CD4-positive, alpha-beta T cell treated with Interleukin-21 for 1 hour (primary cell): ENCODE results near the gene TMTC2.
"Not testable (repeated sequence)": the region's sequence is repeated elsewhere in the genome, so short reads cannot be mapped to it uniquely, and the experiment has no call there.

Experiments
- DNase-seq: peaks from one replicate; pipeline ENCODE4 v3.0.0-alpha.2; 2020

TMTC2 gene

DNA sequence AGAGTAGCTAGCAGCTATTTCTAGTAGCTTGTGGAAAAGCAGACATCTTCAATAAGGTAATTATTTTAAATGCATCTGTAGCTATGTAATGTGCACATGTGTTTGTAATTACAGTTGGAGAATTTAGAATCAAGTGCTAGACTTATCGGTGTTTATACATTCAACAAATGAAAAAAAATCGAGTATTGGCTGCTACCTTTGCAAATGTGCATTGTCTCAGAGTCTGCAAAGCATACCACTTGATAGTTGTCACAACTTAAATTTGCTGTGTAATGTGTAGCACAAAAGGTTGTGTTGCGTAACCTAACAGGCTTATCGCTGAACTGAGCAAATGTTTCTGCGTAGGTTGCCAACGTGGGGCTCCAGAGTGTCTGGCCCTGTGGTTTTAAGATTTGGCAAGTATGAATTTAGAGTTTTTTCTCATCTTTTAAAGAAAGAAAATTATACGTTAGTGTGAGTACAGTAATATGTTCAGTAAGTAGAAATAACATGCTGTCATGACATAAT lies 44.3 kb downstream of the TMTC2 start:
- DNase-seq, result no peak

GRCh38 chr12:82740129-82741000 lies 53.7 kb downstream of the TMTC2 start:
- no peak for DNase-seq

- DNase-seq, result no peak
Observed at GRCh38 chr12:82745063-82745674, 58.5 kb downstream of the TMTC2 start.

DNA sequence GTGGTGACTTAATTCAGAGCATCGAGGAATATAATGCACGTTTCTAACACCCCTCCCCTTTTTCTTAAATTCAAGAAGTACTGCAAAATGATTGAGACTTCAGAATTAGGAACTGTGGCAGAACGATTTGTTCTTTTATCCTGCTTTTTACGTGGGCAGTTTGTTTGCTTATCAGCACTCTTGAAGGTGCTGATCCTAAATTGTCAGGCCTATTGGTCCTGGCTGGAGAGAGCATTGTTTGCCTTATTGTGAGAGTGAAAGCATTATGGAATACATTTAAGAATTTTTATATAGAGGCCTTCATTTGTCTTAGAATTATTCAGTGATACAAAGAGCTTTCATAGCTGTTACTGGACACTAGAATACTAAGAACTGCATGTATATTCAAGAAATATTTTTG lies 59.1 kb downstream of the TMTC2 start:
- DNase-seq, result no peak

GRCh38 chr12:82746668-82747067 lies 60.0 kb downstream of the TMTC2 start:
- no peak for DNase-seq

- DNase-seq, result no peak
Observed at GRCh38 chr12:82749015-82749414, 62.3 kb downstream of the TMTC2 start.

DNA sequence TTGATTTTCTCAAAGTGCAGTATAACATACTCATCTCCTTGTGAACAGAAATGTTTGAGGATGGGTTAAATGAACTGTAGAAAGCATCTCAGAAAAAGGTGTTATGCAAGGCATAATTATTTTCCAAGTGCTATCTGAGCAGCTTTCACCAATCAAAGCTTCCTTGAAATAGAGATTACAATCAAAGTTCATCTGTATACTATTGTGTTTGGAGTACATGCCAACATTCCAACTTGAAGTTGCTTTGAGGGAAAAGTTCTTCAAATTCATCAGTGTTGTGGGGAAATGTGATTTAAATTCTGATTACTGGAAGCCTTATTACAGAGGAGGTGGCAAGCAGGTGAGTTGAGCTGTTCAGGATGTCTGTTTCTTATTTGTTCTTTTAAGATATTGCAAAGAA lies 68.2 kb downstream of the TMTC2 start:
- no peak for DNase-seq

- no peak for DNase-seq
Observed at GRCh38 chr12:82756303-82756702, 69.6 kb downstream of the TMTC2 start.

DNA sequence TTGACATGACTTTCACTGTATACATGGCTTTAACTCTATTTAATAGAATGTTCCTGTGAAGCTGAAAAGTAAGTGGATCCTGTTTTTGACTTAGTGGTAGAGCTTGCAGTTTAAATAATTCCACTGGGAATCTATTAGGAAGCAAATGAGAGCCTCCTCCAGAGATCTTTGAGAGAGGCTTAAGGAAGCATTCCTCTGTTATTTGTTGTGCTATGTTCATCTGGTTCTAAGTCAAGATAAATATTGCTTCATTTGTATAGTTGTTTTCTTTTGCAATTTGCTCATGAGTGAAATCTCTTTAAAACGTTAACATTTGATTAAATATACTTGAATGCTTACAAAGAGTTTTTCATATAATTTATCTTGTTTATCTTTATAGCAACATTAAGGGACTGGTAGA lies 70.4 kb downstream of the TMTC2 start:
- DNase-seq, result no peak

DNA sequence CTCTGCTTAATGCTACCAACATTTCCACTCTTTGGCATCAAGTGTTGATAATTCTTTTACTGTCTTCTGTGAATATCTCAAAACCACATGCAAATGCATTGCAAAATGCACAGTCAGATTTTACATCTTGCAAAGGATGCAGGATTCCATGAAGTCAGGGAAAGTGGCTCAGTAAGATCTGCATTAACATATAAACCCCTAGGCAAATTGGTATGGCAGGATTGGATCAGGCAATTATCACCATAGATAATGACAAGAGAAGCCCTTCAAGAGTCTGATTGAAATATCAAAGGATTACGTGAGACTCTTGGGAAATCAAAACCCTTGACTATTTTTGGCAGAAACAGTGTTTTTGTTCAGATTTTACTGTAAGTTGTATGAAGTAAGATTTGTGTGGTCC lies 71.0 kb downstream of the TMTC2 start:
- DNase-seq, result no peak

- DNase-seq, result no peak
Observed at GRCh38 chr12:82758749-82759330, 72.1 kb downstream of the TMTC2 start.

GRCh38 chr12:82760423-82760822 lies 73.7 kb downstream of the TMTC2 start:
- DNase-seq, result no peak

DNA sequence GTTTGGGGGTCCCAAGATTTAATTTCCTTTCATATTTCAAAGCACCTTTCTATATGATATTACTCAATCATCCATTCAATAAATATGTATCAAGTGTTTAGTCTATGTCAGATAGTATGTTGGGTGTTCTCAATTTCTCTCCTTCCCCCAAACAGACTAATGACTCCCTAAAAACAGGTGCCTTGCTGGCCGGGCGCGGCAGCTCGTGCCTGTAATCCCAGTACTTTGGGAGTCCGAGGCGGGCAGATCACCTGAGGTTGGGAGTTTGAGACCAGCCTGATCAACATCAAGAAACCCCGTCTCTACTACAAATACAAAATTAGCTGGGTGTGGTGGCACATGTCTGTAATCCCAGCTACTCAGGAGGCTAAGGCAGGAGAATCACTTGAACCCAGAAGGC lies 78.5 kb downstream of the TMTC2 start:
- not testable (repeated sequence) for DNase-seq

DNA sequence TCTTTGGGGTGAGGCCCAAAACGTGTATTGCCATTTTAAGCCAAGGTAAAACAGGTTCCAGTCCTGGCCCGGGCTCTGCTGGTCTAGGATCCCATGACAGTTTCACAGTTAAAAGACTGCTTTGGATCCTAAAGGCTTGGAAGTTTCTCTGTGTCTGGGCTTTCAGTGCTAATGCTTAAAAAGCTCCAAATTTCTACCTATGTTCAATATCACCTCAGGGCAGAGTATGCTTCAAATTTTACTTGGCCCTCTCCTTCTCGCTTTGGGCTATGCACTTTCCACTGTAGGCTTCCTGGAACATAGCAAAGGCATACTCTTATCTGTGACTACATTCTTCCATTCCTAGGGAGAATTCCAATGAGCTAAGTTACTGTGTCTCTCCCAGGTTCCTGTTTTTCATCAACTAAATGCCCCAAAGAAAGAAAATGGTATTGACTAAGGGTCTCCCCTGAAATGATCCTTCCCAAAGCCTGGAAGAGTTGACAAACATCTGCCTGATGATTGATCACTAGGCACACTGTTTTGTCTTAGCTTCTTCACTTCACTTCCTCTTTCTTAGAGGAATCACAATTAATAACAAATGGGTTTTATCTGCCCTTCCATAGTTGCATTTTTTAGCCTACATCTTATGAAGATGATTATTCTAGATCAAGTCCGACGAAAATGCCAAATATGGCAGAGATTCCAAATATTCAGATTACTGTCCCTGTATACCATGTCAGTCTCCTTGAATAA lies 79.4 kb downstream of the TMTC2 start:
- no peak for DNase-seq

- no peak for DNase-seq
Observed at GRCh38 chr12:82774666-82775065, 88.0 kb downstream of the TMTC2 start.

- DNase-seq, result no peak
Observed at GRCh38 chr12:82780517-82780916, 93.8 kb downstream of the TMTC2 start.

- no peak for DNase-seq
Observed at GRCh38 chr12:82781309-82781997, 94.7 kb downstream of the TMTC2 start.

DNA sequence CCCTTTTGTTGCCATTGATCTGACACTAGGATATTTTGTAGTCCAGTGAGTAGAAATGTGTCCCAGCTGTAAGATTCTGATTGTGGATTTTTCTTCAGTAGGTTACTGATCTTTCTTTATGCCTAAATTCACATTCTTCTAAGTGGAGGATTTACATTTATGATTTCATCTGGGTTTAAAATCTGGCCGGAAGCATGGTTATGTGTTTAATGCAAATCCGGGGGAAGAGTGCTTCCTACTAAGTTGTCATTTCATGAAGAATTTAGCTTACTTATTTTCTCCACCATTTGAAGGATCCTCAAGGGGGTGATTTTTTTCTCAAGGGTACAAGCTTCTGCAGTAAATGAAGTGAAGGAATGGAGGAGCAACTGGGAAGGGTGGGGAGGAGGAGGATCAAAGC lies 96.7 kb downstream of the TMTC2 start:
- DNase-seq, result no peak

DNA sequence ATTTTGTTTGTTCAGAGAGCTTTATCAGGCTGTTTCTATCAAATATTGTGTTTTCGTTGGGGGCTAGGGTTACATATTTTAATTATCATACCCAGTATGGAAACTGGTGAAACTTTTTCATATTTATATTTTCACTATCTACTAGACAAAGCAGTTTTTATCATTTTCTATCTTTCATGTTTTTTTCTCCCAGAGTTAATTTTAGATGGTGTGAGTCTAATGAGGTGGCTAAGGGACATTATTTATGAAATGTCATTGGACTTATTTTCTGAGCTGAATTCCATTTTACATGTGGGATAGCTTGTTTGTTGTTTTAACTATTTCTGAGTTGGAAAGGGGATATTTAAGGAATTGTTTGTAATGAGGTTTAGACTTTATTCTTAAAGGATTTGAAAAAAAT lies 100.3 kb downstream of the TMTC2 start:
- DNase-seq, result no peak

DNA sequence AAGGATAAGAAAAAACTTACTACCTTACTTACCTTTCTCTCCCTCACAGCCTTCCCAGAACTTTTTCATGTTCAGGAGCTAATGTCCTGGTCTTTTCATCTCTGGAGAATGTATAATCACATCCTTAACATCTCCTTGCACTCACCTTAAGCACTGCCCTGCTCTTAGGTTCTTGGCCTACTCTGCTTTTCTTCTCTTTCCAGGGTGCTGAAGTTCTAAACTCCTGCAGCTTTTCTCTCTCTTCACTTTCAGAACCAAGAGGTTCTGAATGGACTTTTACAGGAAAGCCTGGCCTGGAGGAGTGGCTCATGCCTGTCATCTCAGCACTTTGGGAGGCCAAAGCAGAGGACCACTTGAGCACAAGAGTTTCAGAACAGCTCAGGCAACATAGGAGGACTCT lies 101.9 kb downstream of the TMTC2 start:
- DNase-seq, result no peak

- DNase-seq, result no peak
Observed at GRCh38 chr12:82789674-82790073, 103.0 kb downstream of the TMTC2 start.

DNA sequence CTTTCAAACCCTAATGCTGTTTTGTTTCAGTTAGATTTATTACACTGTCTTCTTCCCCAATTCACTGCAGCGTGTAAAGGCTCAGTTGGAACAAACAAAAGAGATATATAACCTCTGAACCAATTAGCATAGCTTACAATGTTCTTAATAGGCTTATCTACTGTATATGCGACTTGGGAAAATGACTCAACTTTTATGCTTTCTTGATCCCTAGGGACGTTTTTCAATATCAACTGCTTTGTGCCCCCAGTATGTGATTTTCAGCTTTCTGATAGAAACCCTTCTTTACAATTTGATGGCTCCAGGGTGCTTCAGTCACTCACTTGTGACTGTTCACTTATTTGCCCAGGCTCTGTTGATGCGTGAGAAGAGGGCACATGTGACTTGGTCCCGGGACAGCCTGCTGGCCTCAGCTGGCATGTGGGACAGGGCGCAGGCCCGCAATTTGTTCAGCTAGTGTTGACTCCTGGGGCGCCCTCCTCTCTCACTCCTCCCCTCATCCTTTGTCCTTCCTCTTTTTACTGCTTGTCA lies 107.1 kb downstream of the TMTC2 start:
- no peak for DNase-seq
